ENCODE measurements around the gene PXDC1.
"Not testable (repeated sequence)": the region's sequence is repeated elsewhere in the genome, so short reads cannot be mapped to it uniquely, and the experiment has no call there.

PXDC1 gene

GRCh38 chr6:3782876-3783832 is 31.6 kb upstream of the PXDC1 start:
- DNase-seq = no peak

GRCh38 chr6:3781504-3781903 is 30.0 kb upstream of the PXDC1 start:
- no peak for DNase-seq

DNA sequence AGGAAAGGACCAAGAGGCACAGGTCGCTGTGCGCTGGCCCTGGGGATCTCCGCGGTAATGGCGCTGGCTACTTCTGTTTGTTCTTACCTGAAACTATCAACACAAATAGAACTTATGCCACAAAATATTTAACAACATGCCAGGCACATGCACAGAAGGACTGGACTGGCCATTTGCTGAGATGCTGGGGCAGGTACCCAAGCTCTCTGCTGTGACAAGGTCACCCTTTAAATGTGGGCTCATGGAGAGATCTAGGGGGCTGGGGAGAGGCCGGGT is 28.0 kb upstream of the PXDC1 start:
- DNase-seq = no peak

DNA sequence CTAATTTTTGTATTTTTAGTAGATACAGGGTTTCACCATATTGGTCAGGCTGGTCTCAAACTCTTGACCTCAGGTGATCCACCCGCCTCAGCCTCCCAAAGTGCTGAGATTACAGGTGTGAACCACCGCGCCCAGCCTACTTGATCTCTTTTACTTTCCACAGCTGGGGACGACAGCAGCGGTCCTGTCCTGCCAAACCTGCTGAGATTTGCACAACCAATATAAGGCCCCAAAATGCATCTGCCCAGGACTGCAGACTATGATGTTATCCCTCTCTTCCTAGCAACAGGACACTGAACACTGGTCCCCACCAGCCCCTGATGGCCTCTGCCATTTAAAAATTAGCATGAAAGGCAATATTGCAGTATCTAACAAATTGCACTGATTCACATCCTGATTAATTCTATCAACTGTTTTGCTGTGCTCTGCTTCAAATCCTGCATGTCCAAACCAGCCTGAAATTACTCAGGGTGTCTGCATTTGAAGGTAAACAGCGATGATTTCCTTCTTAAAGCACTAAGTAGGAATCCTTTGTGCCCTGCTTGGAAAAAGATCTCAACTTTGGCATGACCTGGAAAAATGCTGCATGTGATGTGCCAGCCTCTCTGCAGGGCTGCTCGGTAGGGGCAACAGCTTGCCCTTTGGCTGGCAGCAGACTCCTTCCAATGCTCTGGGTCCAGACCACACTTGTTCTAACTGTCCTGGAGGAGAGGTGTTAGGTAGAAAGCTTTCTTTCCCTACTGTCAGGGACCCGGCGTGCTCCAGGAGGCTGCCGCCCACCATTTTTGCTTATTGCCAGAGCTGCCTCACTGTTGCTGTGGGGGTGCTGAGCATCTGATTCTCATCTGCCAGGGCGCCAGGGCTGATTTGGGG is 27.4 kb upstream of the PXDC1 start:
- DNase-seq = no peak

GRCh38 chr6:3777730-3778461 is 26.4 kb upstream of the PXDC1 start:
- no peak for DNase-seq

GRCh38 chr6:3776881-3777507 is 25.5 kb upstream of the PXDC1 start:
- DNase-seq = no peak

DNA sequence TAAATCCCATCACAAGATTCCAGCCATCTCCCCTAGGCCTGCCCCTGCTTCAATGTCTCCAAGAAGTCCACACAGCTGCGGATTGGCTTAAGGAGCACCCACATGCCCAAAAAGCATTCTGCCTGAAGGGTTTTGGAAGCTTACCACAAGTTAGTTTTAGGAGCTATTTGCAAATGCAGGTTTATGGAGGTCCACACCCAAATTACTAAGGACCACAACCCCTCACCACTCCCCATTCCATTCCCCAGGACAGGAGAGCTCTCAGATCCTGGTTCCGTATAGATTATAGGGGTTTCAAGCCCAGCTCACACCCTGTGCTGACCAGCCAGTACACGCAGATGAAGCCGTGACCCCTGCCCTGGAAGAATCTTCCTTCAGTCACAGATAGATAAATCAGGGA is 24.3 kb upstream of the PXDC1 start:
- no peak for DNase-seq

DNA sequence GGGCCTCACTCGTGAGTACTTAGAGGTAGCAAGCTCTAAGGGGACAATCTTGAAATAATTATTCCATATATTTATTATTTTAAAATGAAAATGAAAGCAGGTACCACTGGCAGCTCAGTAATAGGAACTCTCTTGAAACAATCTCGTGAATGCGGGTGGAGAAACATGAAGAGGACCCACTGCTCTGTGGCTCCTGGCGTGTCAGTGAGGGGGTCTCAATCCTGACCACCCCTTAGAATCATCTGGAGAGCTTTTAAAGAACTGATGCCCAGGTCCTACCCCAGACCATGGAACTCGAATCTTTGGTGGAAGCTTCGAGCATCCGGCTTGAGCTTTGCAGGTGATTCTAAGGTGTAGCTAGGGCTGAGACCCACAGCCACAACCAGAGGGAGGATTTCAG is 23.9 kb upstream of the PXDC1 start:
- DNase-seq = no peak

DNA sequence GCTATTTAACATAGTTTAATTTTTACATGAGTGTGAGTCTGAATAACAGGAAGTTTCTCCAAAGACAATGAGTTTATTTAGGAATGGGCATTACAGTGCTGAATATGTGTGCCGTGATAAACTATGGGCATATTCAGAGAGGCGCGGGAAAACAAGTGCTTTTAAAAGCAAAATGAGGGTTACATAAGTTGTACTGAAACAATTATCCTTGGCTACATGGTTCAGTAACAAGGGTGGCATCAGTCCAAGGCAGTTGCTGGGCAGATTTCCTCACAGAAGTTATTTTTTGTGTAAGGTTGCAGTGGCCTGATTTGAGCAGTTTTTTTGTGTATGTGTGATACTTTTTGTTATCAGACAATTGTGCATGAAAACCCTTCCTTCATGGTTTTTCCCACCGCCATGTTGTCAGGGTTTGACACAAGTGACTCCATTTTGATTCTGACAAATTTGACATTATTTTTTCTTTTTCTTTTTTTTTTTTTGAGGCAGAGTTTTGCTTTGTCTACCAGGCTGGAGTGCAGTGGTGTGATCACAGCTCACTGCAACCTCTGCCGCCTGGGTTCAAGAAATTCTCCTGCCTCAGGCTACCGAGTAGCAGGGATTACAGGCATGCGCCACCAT is 22.3 kb upstream of the PXDC1 start:
- DNase-seq = no peak

- DNase-seq = not testable (repeated sequence)
Observed at GRCh38 chr6:3772127-3772999, 20.9 kb upstream of the PXDC1 start.

DNA sequence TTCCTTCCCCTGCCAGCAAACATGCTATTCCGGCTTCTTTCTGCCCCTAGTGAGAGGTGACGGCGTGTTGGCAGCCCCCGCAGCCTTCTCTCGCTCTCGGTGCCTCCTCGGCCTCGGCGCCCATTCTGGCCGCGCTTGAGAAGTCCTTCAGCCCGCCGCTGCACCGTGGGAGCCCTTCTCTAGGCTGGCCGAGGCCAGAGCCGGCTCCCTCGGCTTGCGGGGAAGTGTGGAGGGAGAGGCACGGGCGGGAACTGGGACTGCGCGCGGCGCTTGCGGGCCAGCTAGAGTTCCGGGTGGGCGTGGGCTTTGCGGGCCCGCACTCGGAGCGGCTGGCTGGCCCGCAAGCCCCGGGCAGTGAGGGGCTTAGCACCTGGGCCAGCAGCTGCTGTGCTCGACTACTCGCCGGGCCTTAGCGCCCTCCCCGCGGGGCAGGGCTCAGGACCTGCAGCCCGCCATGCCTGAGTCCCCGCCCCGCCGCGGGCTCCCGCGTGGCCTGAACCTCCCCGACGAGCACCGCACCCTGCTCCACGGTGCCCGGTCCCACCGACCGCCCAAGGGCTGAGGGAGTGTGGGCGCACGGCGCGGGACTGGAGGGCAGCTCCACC is 20.0 kb upstream of the PXDC1 start:
- no peak for DNase-seq

DNA sequence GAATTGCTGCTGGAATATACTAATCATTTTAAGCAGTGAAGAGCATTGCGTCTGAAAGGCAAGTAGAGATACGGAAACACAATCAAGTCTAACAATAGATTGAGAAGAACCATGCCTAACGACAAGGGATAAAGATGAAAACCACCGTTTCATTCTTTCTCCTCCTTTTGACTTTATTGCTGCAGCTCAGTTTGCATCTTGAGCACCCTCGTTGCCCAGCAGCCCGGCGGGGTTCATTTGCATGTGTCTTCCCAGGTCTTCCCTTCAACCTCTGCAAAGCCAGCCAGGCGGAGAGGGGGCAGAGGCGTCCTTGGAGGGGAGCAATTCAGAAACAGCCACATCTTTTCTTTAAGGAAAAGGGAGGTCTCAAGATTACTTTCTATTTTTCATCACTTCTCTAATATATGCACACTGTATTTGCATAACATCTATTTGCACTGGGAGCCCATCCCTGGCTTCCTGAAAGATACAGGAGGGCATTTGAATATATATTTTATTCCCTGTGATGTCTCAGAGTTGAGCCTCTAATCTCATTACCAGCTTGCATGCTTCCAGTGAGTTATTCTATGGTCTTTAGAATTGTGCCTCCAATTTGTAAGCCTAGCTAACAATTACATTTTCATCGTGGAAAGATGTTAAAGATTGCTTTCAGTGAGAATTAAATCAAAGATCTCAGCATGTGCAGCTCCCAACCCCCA is 18.7 kb upstream of the PXDC1 start:
- DNase-seq = no peak

GRCh38 chr6:3769610-3770009 is 18.1 kb upstream of the PXDC1 start:
- DNase-seq = no peak

GRCh38 chr6:3768502-3768901 is 17.0 kb upstream of the PXDC1 start:
- no peak for DNase-seq

GRCh38 chr6:3767483-3767882 is 16.0 kb upstream of the PXDC1 start:
- DNase-seq = not testable (repeated sequence)

GRCh38 chr6:3766214-3766613 is 14.7 kb upstream of the PXDC1 start:
- no peak for DNase-seq

- no peak for DNase-seq
Observed at GRCh38 chr6:3765415-3765814, 13.9 kb upstream of the PXDC1 start.

DNA sequence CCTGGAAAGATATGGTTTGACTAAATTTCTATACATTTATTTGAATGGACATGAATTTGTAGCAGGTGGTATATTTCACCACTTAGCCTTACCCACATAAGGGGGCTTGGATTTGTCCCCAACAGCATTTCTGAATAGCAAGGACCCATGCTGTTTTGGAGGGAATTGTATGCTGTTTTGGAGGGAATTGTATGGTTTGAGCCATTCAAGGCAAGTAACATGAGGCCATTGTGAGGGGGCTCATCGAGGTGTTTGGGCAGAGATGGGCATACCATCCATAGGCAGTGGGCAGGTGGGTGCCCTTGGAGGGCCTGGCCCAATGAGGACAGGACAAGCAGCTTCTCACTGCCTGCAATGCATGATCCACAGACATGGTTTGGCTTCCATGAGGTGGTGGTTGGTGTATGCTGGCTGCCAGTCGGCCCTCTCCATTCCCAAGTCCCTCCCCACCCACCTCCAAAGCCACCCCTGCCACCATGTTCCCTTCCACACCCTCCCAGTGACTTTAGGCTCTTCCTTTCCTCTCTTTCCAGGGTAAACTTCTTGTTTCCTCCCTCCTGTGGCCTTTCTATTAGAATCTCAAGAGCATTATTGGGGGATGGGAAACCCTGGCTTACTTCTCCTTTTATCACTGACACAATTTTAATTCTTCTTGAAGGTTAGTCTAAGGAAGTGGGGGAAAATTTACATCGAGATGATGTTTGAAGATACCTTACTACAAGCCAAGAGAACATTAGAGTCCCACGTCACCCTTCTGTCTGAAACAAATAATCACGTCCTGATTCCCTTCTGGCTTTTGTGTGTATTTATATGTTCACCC is 13.2 kb upstream of the PXDC1 start:
- no peak for DNase-seq

- no peak for DNase-seq
Observed at GRCh38 chr6:3762852-3763251, 11.3 kb upstream of the PXDC1 start.

Data from AML-193 (cell line).